Measurements from ENCODE around the gene NEURL2. TPM values are rescaled to one million over a fixed set of nuclear protein-coding genes. Genes with fewer than 3 reads are reported as not detected.

Gene NEURL2
- total RNA-seq, 4 donors from 2014 or later, result 14.7 to 30.4 (median 18.1) TPM

Other genes starting within 250 kb of the NEURL2 start
- gene WFDC11, start 221.0 kb downstream of the NEURL2 start, total RNA-seq, result not detected
- gene WFDC13, start 189.2 kb downstream of the NEURL2 start, total RNA-seq, result not detected
- gene WFDC10B, start 186.2 kb downstream of the NEURL2 start, total RNA-seq, result 1 to 10 TPM in 1 of 4 donors, not detected in 3; 1.9 TPM
- not detected for gene SPINT4, start 168.9 kb downstream of the NEURL2 start, total RNA-seq
- gene WFDC3, start 99.3 kb downstream of the NEURL2 start, total RNA-seq, result 10 to 100 TPM in 1 of 4 donors, 1 to 10 TPM in 3; 1.7 to 14.9 (median 2.6) TPM
- gene DNTTIP1, start 99.3 kb downstream of the NEURL2 start, total RNA-seq, result 100 to 1,000 TPM in 1 of 4 donors, 10 to 100 TPM in 3; 14.9 to 210 (median 37.0) TPM
- gene UBE2C, start 78.6 kb downstream of the NEURL2 start, total RNA-seq, result 10 to 100 TPM in 1 of 4 donors, 1 to 10 TPM in 3; 2.7 to 27.1 (median 6.9) TPM
- 10 to 100 TPM in 1 of 4 donors, 1 to 10 TPM in 2, not detected in 1; 3.5 to 36.3 (median 4.6) TPM for gene TNNC2, start 63.9 kb downstream of the NEURL2 start, total RNA-seq
- 100 to 1,000 TPM in 1 of 4 donors, 10 to 100 TPM in 3; 36.7 to 222 (median 63.0) TPM for gene SNX21, start 57.4 kb downstream of the NEURL2 start, total RNA-seq
- gene ACOT8, start 33.8 kb downstream of the NEURL2 start, total RNA-seq, result 100 to 1,000 TPM in 1 of 4 donors, 10 to 100 TPM in 3; 84.6 to 108 (median 99.7) TPM
- 1 to 10 TPM; 2.2 to 8.3 (median 5.7) TPM for gene ZSWIM3, start 33.6 kb downstream of the NEURL2 start, total RNA-seq
- 10 to 100 TPM; 11.0 to 82.6 (median 16.0) TPM for gene ZSWIM1, start 10.0 kb downstream of the NEURL2 start, total RNA-seq
- gene SPATA25, start 3.6 kb downstream of the NEURL2 start, total RNA-seq, result 100 to 1,000 TPM in 1 of 4 donors, 1 to 10 TPM in 3; 3.7 to 103 (median 6.0) TPM
- 100 to 1,000 TPM; 197 to 971 (median 466) TPM for gene CTSA, start 127 bp upstream of the NEURL2 start, total RNA-seq
- gene PLTP, start 20.9 kb upstream of the NEURL2 start, total RNA-seq, result 10 to 100 TPM; 17.7 to 79.9 (median 59.9) TPM
- 10 to 100 TPM; 23.5 to 52.0 (median 32.0) TPM for gene PCIF1, start 43.5 kb upstream of the NEURL2 start, total RNA-seq
- 10 to 100 TPM; 27.0 to 80.0 (median 32.4) TPM for gene ZNF335, start 81.0 kb upstream of the NEURL2 start, total RNA-seq
- 1 to 10 TPM in 1 of 4 donors, not detected in 3; 3.8 TPM for gene MMP9, start 117.7 kb upstream of the NEURL2 start, total RNA-seq
- gene SLC12A5, start 138.0 kb upstream of the NEURL2 start, total RNA-seq, result not detected
- gene NCOA5, start 198.8 kb upstream of the NEURL2 start, total RNA-seq, result 10 to 100 TPM; 18.3 to 97.3 (median 27.3) TPM
- gene CD40, start 227.1 kb upstream of the NEURL2 start, total RNA-seq, result 10 to 100 TPM in 1 of 4 donors, 1 to 10 TPM in 3; 2.5 to 11.6 (median 3.5) TPM